Trophoblast cell (in vitro differentiated cells and primary cell): ENCODE results near the gene ASB13.

Source experiments
- DNase-seq, 2 donors: peaks; one replicate each; pipeline ENCODE4 v3.0.0-alpha.2; 2016
- H2AFZ ChIP-seq: 2 replicates; pipeline ENCODE4 v1.6.1; 2013; ENCODE audit warnings: low read length, moderate library complexity, mild to moderate bottlenecking; ENCODE audit not compliant: insufficient read depth, poor library complexity
- H2AK5ac ChIP-seq: 2 replicates; pipeline ENCODE4 v1.6.1; 2013; ENCODE audit warnings: mild to moderate bottlenecking, low read length
- H2BK120ac ChIP-seq: 2 replicates; pipeline ENCODE4 v1.6.1; 2013; ENCODE audit warnings: low read length, mild to moderate bottlenecking, moderate library complexity; ENCODE audit not compliant: insufficient read depth, poor library complexity
- H2BK12ac ChIP-seq: 2 replicates; pipeline ENCODE4 v1.6.1; 2013; ENCODE audit warnings: mild to moderate bottlenecking, low read length, moderate library complexity
- H2BK5ac ChIP-seq: 2 replicates; pipeline ENCODE4 v1.6.1; 2013; ENCODE audit warnings: low read length, low read depth, moderate library complexity, mild to moderate bottlenecking; ENCODE audit not compliant: poor library complexity
- H3K14ac ChIP-seq: 2 replicates; pipeline ENCODE4 v1.6.1; 2013; ENCODE audit warnings: mild to moderate bottlenecking, low read length
- H3K18ac ChIP-seq: 2 replicates; pipeline ENCODE4 v1.6.1; 2013; ENCODE audit warnings: mild to moderate bottlenecking, low read length
- H3K23ac ChIP-seq: 2 replicates; pipeline ENCODE4 v1.6.1; 2013; ENCODE audit warnings: low read length
- H3K27ac ChIP-seq: 2 replicates; pipeline ENCODE4 v1.5.1; 2013; ENCODE audit warnings: low read depth, mild to moderate bottlenecking, inconsistent platforms, low read length, moderate library complexity
- H3K27me3 ChIP-seq: 2 replicates; pipeline ENCODE4 v1.6.1; 2013; ENCODE audit warnings: inconsistent platforms, mild to moderate bottlenecking, low read length, moderate library complexity; ENCODE audit not compliant: insufficient read depth
- H3K36me3 ChIP-seq, 2 experiments: 1 replicate in 1 of 2; 2 replicates in 1 of 2; pipeline ENCODE4 v1.6.1; 2013; ENCODE audit warnings: low read length in 2 of 2, mild to moderate bottlenecking in 2 of 2, moderate library complexity in 1 of 2; ENCODE audit not compliant: insufficient read depth in 2 of 2, control insufficient read depth in 1 of 2
- H3K4ac ChIP-seq: 2 replicates; pipeline ENCODE4 v1.6.1; 2013; ENCODE audit warnings: low read depth, mild to moderate bottlenecking, low read length, moderate library complexity
- H3K4me1 ChIP-seq, 2 experiments: 1 replicate in 1 of 2; 2 replicates in 1 of 2; pipeline ENCODE4 v1.6.1; 2013; ENCODE audit warnings: low read length in 2 of 2, mild to moderate bottlenecking in 2 of 2, moderate library complexity in 1 of 2; ENCODE audit not compliant: insufficient read depth in 2 of 2, control insufficient read depth in 1 of 2
- H3K4me2 ChIP-seq: 2 replicates; pipeline ENCODE4 v1.6.1; 2013; ENCODE audit warnings: inconsistent platforms, mild to moderate bottlenecking, low read length, moderate library complexity
- H3K4me3 ChIP-seq: 2 replicates; pipeline ENCODE4 v1.5.1; 2013; ENCODE audit warnings: mild to moderate bottlenecking, low read depth, low read length, inconsistent platforms
- H3K79me1 ChIP-seq: one replicate; pipeline ENCODE4 v1.6.1; 2013; ENCODE audit warnings: low read length
- H3K79me2 ChIP-seq: 2 replicates; pipeline ENCODE4 v1.6.1; 2013; ENCODE audit warnings: low read length, mild to moderate bottlenecking; ENCODE audit not compliant: control insufficient read depth, insufficient read depth, poor library complexity
- H3K9ac ChIP-seq: 2 replicates; pipeline ENCODE4 v1.6.1; 2013; ENCODE audit warnings: mild to moderate bottlenecking, low read length
- H3K9me3 ChIP-seq: 2 replicates; pipeline ENCODE4 v1.6.1; 2013; ENCODE audit warnings: low read depth, mild to moderate bottlenecking, control low read depth, inconsistent platforms, low read length; ENCODE audit not compliant: insufficient read depth
- H4K12ac ChIP-seq: 2 replicates; pipeline ENCODE4 v1.6.1; 2013; ENCODE audit warnings: low read depth, mild to moderate bottlenecking, low read length, moderate library complexity
- H4K8ac ChIP-seq: 2 replicates; pipeline ENCODE4 v1.6.1; 2013; ENCODE audit warnings: low read depth, mild to moderate bottlenecking, low read length, moderate library complexity
- H4K91ac ChIP-seq: one replicate; pipeline ENCODE4 v1.6.1; 2013; ENCODE audit warnings: low read depth, mild to moderate bottlenecking, low read length, moderate library complexity
- WGBS: extraction: QIAGEN DNeasy Blood & Tissue Kit; methylation state at CpG from one replicate; pipeline ENCODE4 v1.1.7; 2013; ENCODE audit warnings: missing lambda C conversion rate; ENCODE audit not compliant: insufficient read length, insufficient coverage; ENCODE audit errors: extremely low coverage; 5-methylcytosine and 5-hydroxymethylcytosine counted together

The ASB13 gene

GRCh38 chr10:5692461-5693358 is 26.3 kb upstream of the ASB13 start:
- DNase-seq = peak in 1 of 2 donors; percentile 47
- peak overlapping the region; percentile 20 for H2BK120ac ChIP-seq
- H3K18ac ChIP-seq = peak overlapping the region; percentile 48
- peak overlapping the region; percentile 6 for H2BK5ac ChIP-seq
- H3K9me3 ChIP-seq = no peaks in the 10 kb centered on the region
- no peaks in the 10 kb centered on the region for H3K36me3 ChIP-seq
- H2AK5ac ChIP-seq = no peak overlapping the region
- H4K8ac ChIP-seq = peak overlapping the region; percentile 34
- no CpG with 5 or more reads among the region's 49 CpGs for WGBS
- H3K27ac ChIP-seq = peak overlapping the region; percentile 11
- peak overlapping the region; percentile 73 for H3K4me2 ChIP-seq
- peak overlapping the region; percentile 49 for H3K9ac ChIP-seq
- no peaks in the 10 kb centered on the region for H3K27me3 ChIP-seq
- H3K14ac ChIP-seq = peak overlapping the region; percentile 56
- no peak overlapping the region for H3K23ac ChIP-seq
- H3K4me3 ChIP-seq = peak overlapping the region; percentile 66
- peak overlapping the region; percentile 94 for H3K4ac ChIP-seq
- peak overlapping the region; percentile 79 for H4K91ac ChIP-seq
- H3K4me1 ChIP-seq = peaks cover 4 to 8% of the 10 kb centered on the region in 2 experiments
- peak overlapping the region; percentile 65 for H4K12ac ChIP-seq
- H2BK12ac ChIP-seq = peak overlapping the region; percentile 32
- peak overlapping the region; percentile 82 for H2AFZ ChIP-seq
- peaks cover 14% of the 10 kb centered on the region for H3K79me2 ChIP-seq
- H3K79me1 ChIP-seq = peaks cover 8% of the 10 kb centered on the region

GRCh38 chr10:5691786-5692185 is 25.4 kb upstream of the ASB13 start:
- Histone ChIP-seq H4K91ac (peak overlapping the region; percentile 14), H3K36me3 (no peaks in the 10 kb centered on the region), H2BK5ac (no peak overlapping the region), H2AK5ac (no peak overlapping the region), H3K9ac (no peak overlapping the region), H3K27me3 (no peaks in the 10 kb centered on the region), H2BK120ac (no peak overlapping the region), H3K4me1 (peaks cover 4 to 8% of the 10 kb centered on the region in 2 experiments), H2AFZ (no peak overlapping the region), H3K9me3 (no peaks in the 10 kb centered on the region), H3K14ac (no peak overlapping the region), H3K4me3 (no peak overlapping the region), H3K79me1 (peaks cover 8% of the 10 kb centered on the region), H3K4ac (peak overlapping the region; percentile 83), H3K23ac (no peak overlapping the region), H3K18ac (no peak overlapping the region), H3K27ac (no peak overlapping the region), H4K8ac (peak overlapping the region; percentile 65), H4K12ac (peak overlapping the region; percentile 18), H2BK12ac (no peak overlapping the region), H3K79me2 (peaks cover 12% of the 10 kb centered on the region), H3K4me2 (peak overlapping the region; percentile 73)
- DNase-seq = peak in 1 of 2 donors; percentile 13
- no CpG with 5 or more reads among the region's 8 CpGs for WGBS

GRCh38 chr10:5688587-5688986 is 22.2 kb upstream of the ASB13 start:
- H4K12ac ChIP-seq = no peak overlapping the region

GRCh38 chr10:5685764-5686240 is 19.4 kb upstream of the ASB13 start:
- no peak overlapping the region for H3K14ac ChIP-seq
- H3K4me2 ChIP-seq = peak overlapping the region; percentile 98
- no peaks in the 10 kb centered on the region for H3K36me3 ChIP-seq
- H3K9me3 ChIP-seq = no peaks in the 10 kb centered on the region
- peaks cover 8% of the 10 kb centered on the region for H3K79me2 ChIP-seq
- H2AFZ ChIP-seq = no peak overlapping the region
- H3K27me3 ChIP-seq = no peaks in the 10 kb centered on the region
- peaks cover 8% of the 10 kb centered on the region for H3K79me1 ChIP-seq
- no peak for DNase-seq
- H4K8ac ChIP-seq = no peak overlapping the region
- peak overlapping the region; percentile 97 for H3K4me3 ChIP-seq
- no peak overlapping the region for H3K18ac ChIP-seq
- H3K9ac ChIP-seq = peak overlapping the region; percentile 70
- H2BK12ac ChIP-seq = no peak overlapping the region
- no CpG with 5 or more reads among the region's 10 CpGs for WGBS
- no peaks in the 10 kb centered on the region for H3K4me1 ChIP-seq
- H3K4ac ChIP-seq = peak overlapping the region; percentile 87
- H3K23ac ChIP-seq = no peak overlapping the region
- no peak overlapping the region for H3K27ac ChIP-seq
- no peak overlapping the region for H2BK120ac ChIP-seq
- H4K12ac ChIP-seq = no peak overlapping the region
- no peak overlapping the region for H2BK5ac ChIP-seq
- H2AK5ac ChIP-seq = no peak overlapping the region
- H4K91ac ChIP-seq = no peak overlapping the region

More at GRCh38 chr10:5688587-5688986, 22.2 kb upstream of the ASB13 start:
- H3K4me1 ChIP-seq = peaks cover 4 to 8% of the 10 kb centered on the region in 2 experiments
- peaks cover 19% of the 10 kb centered on the region for H3K79me2 ChIP-seq
- no peak overlapping the region for H3K18ac ChIP-seq
- H3K27ac ChIP-seq = no peak overlapping the region
- H2AK5ac ChIP-seq = no peak overlapping the region
- H3K4me2 ChIP-seq = no peak overlapping the region
- no peak overlapping the region for H3K9ac ChIP-seq
- no peak overlapping the region for H2BK120ac ChIP-seq
- H3K23ac ChIP-seq = no peak overlapping the region
- no peaks in the 10 kb centered on the region for H3K27me3 ChIP-seq
- no peak overlapping the region for H2BK5ac ChIP-seq
- no peak overlapping the region for H3K14ac ChIP-seq
- DNase-seq = no peak
- H3K9me3 ChIP-seq = no peaks in the 10 kb centered on the region
- H3K79me1 ChIP-seq = peaks cover 16% of the 10 kb centered on the region
- peak overlapping the region; percentile 82 for H3K4ac ChIP-seq
- H3K36me3 ChIP-seq = no peaks in the 10 kb centered on the region
- H2BK12ac ChIP-seq = no peak overlapping the region
- H4K91ac ChIP-seq = no peak overlapping the region
- no peak overlapping the region for H4K8ac ChIP-seq
- H3K4me3 ChIP-seq = no peak overlapping the region
- no peak overlapping the region for H2AFZ ChIP-seq
- no CpG with 5 or more reads among the region's 3 CpGs for WGBS
